Occipital lobe (tissue), 2 donors: ENCODE data around the gene PAFAH1B2. TPM values are rescaled to one million over a fixed set of nuclear protein-coding genes. Genes with fewer than 3 reads are reported as not detected.

Experiments used
- DNase-seq: peaks from one replicate; lab custom pipeline; 2025; lab: John Stamatoyannopoulos, UW
- total RNA-seq: library from RNA; depleted of rRNA; stranded (reverse); fragments of >200 nt; gene quantifications from one replicate; pipeline ENCODE4 v1.2.3, GENCODE V29; 2014

Gene PAFAH1B2
- total RNA-seq, 1 donor from 2014 or later, result 325 TPM

GRCh38 chr11:117220568-117220967 is 76.5 kb downstream of the PAFAH1B2 start:
- no peak for DNase-seq

- DNase-seq, result no peak
These were observed 77.1 kb downstream of the PAFAH1B2 start for GRCh38 chr11:117220999-117221774.

GRCh38 chr11:117221775-117222517 is 77.9 kb downstream of the PAFAH1B2 start:
- no peak for DNase-seq

GRCh38 chr11:117222991-117223740 is 79.1 kb downstream of the PAFAH1B2 start:
- no peak for DNase-seq

GRCh38 chr11:117223741-117224689 is 79.9 kb downstream of the PAFAH1B2 start:
- DNase-seq, result no peak

- no peak for DNase-seq
These were observed 81.6 kb downstream of the PAFAH1B2 start for GRCh38 chr11:117225553-117226170.

Other genes starting within 250 kb of the PAFAH1B2 start
- 29.9 TPM for gene SIK3, start 45.9 kb upstream of the PAFAH1B2 start, total RNA-seq
- gene SIDT2, start 34.5 kb downstream of the PAFAH1B2 start, total RNA-seq, result 8.1 TPM
- 12.9 TPM for gene TAGLN, start 55.1 kb downstream of the PAFAH1B2 start, total RNA-seq
- gene PCSK7, start 87.8 kb downstream of the PAFAH1B2 start, total RNA-seq, result 24.0 TPM
- gene RNF214, start 88.4 kb downstream of the PAFAH1B2 start, total RNA-seq, result 16.4 TPM
- 5.3 TPM for gene BACE1-AS, start 147.1 kb downstream of the PAFAH1B2 start, total RNA-seq
- 24.6 TPM for gene BACE1, start 172.0 kb downstream of the PAFAH1B2 start, total RNA-seq
- 19.5 TPM for gene CEP164, start 183.6 kb downstream of the PAFAH1B2 start, total RNA-seq